ENCODE measurements around the gene ABHD1. TPM values are rescaled to one million over a fixed set of nuclear protein-coding genes. Genes with fewer than 3 reads are reported as not detected.
A peak's percentile ranks its signal among the peaks of the same experiment; 100 is the strongest.

ABHD1 gene
- total and polyA plus RNA-seq, 2 experiments from 2014 or later = 0.38 to 0.55 TPM

DNA sequence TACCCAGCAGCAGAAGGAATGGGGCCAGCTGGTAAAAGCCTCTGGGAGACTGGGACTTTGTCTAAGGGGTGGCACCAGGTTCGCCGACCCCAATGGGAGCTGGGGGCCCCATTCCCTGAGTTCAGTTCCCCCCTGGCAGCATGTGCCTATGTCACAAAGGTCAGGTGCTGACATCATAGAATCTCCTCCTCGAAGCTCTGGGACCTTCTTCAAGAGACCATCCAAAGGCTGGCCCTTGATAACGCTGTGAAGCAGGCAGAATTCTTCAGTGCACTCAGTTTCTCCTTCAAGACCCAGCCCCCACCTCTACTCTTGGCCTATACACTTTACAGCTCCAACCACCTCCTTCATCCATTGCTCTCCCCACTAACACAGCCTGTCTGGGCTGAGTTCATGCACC, 15.7 kb downstream of the ABHD1 start, which contains the start of gene PRR30:
Gene PRR30 (minus strand): TSS at position 101 of the 400 bp plus-strand sequence. CDS start 1,081 bp downstream, outside the sequence.
- no peak within 1 kb of the TSS for H3K4me3 Mint-ChIP-seq
- ATAC-seq (no peak), DNase-seq (ENCODE audit: low spot score) (no peak)
- Histone ChIP-seq H3K27ac (ENCODE audit: low read depth) (no peak within 1 kb of the TSS), H3K27me3 (ENCODE audit: insufficient read depth) (no peaks in the 10 kb centered on the region), H3K4me1 (ENCODE audit: insufficient read depth) (no peaks in the 10 kb centered on the region), H3K79me2 (replicated peaks; ENCODE audit: insufficient read depth) (no peaks in the 10 kb centered on the region), H3F3A (replicated peaks; ENCODE audit: low read depth) (no peaks in the 10 kb centered on the region; the same call in 1 of the 2 replicates), H3K4me3 (no peak within 1 kb of the TSS), H2AFZ (peak within 1 kb of the TSS; percentile 56; the same call in 1 of the 2 replicates), H4K20me1 (replicated peaks; ENCODE audit: insufficient read depth) (no peaks in the 10 kb centered on the region), H3K9me2 (ENCODE audit: insufficient read depth) (no peaks in the 10 kb centered on the region), H3K36me3 (ENCODE audit: insufficient read depth) (no peaks in the 10 kb centered on the region), H3K4me2 (no peak within 1 kb of the TSS)
- H3K27ac Mint-ChIP-seq = no peak within 1 kb of the TSS
- TF ChIP-seq ZNF114 (CRISPR knock-in tag; IDR thresholded peaks at IDR 0.05) = no peak
- no peak for TF ChIP-seq STAT1 (IDR thresholded peaks at IDR 0.05; ENCODE audit: unreplicated experiment)
- no peaks in the 10 kb centered on the region for H3K4me1 Mint-ChIP-seq
- peaks cover 8% of the 10 kb centered on the region for H3K27me3 Mint-ChIP-seq (ENCODE audit: insufficient read depth, low read depth, poor library complexity)
- H3K36me3 Mint-ChIP-seq (ENCODE audit: low read depth) = no peaks in the 10 kb centered on the region
- H3K9me3 Mint-ChIP-seq = no peaks in the 10 kb centered on the region

DNA sequence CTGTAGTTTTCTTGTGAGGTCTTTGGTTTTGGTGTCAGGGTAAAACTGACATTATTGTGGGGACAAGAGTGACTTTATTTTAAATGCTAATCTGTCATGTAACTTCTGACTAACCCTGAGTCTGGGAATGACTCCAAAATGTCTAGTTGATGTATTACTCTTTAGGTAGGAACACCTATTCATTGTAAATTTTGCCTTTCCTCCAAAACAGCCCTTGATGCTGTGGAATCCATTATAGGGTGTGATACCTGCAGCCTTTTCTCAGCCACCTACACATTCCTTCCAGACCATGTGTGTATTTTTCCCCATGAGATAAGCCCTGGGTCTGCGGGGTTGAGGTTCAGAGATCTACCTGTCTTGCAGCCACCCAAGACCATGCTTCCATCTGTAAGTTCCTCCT, 19.7 kb downstream of the ABHD1 start:
- no peak overlapping the region for H3K4me3 Mint-ChIP-seq
- Histone ChIP-seq H3K9me2 (ENCODE audit: insufficient read depth) (no peaks in the 10 kb centered on the region), H3K27ac (ENCODE audit: low read depth) (no peak overlapping the region), H4K20me1 (replicated peaks; ENCODE audit: insufficient read depth) (no peaks in the 10 kb centered on the region), H3F3A (replicated peaks; ENCODE audit: low read depth) (no peaks in the 10 kb centered on the region), H2AFZ (no peak overlapping the region), H3K27me3 (ENCODE audit: insufficient read depth) (no peaks in the 10 kb centered on the region), H3K36me3 (ENCODE audit: insufficient read depth) (no peaks in the 10 kb centered on the region), H3K4me3 (no peak overlapping the region), H3K79me2 (replicated peaks; ENCODE audit: insufficient read depth) (no peaks in the 10 kb centered on the region), H3K4me1 (ENCODE audit: insufficient read depth) (no peaks in the 10 kb centered on the region), H3K4me2 (no peak overlapping the region)
- H3K4me1 Mint-ChIP-seq = no peaks in the 10 kb centered on the region
- TF ChIP-seq POLR2AphosphoS5 (IDR thresholded peaks at IDR 0.05; ENCODE audit: low read depth) = no peak
- TF ChIP-seq CREB1 (CRISPR knock-in tag; IDR thresholded peaks at IDR 0.05; ENCODE audit: low read depth) = no peak
- H3K36me3 Mint-ChIP-seq (ENCODE audit: low read depth) = no peaks in the 10 kb centered on the region
- ATAC-seq (no peak), DNase-seq (ENCODE audit: low spot score) (no peak)
- no peaks in the 10 kb centered on the region for H3K9me3 Mint-ChIP-seq
- H3K27ac Mint-ChIP-seq = no peak overlapping the region
- peaks cover 7% of the 10 kb centered on the region for H3K27me3 Mint-ChIP-seq (ENCODE audit: insufficient read depth, low read depth, poor library complexity)

GRCh38 chr2:27145682-27146081, 22.1 kb downstream of the ABHD1 start:
- H3K36me3 Mint-ChIP-seq (ENCODE audit: low read depth) = no peaks in the 10 kb centered on the region
- Histone ChIP-seq H3K36me3 (ENCODE audit: insufficient read depth) (no peaks in the 10 kb centered on the region), H3K9me2 (ENCODE audit: insufficient read depth) (no peaks in the 10 kb centered on the region), H3K4me2 (no peak overlapping the region), H3K4me1 (ENCODE audit: insufficient read depth) (no peaks in the 10 kb centered on the region), H4K20me1 (replicated peaks; ENCODE audit: insufficient read depth) (no peaks in the 10 kb centered on the region), H3K27ac (ENCODE audit: low read depth) (no peak overlapping the region), H3K4me3 (no peak overlapping the region), H3F3A (replicated peaks; ENCODE audit: low read depth) (no peaks in the 10 kb centered on the region), H3K27me3 (ENCODE audit: insufficient read depth) (no peaks in the 10 kb centered on the region), H3K79me2 (replicated peaks; ENCODE audit: insufficient read depth) (no peaks in the 10 kb centered on the region), H2AFZ (no peak overlapping the region)
- no peak overlapping the region for H3K4me3 Mint-ChIP-seq
- ATAC-seq (no peak), DNase-seq (ENCODE audit: low spot score) (no peak)
- no peaks in the 10 kb centered on the region for H3K4me1 Mint-ChIP-seq
- H3K9me3 Mint-ChIP-seq = no peaks in the 10 kb centered on the region
- H3K27me3 Mint-ChIP-seq (ENCODE audit: insufficient read depth, low read depth, poor library complexity) = peaks cover 5% of the 10 kb centered on the region
- no peak overlapping the region for H3K27ac Mint-ChIP-seq
- TF ChIP-seq, protein P1, sequence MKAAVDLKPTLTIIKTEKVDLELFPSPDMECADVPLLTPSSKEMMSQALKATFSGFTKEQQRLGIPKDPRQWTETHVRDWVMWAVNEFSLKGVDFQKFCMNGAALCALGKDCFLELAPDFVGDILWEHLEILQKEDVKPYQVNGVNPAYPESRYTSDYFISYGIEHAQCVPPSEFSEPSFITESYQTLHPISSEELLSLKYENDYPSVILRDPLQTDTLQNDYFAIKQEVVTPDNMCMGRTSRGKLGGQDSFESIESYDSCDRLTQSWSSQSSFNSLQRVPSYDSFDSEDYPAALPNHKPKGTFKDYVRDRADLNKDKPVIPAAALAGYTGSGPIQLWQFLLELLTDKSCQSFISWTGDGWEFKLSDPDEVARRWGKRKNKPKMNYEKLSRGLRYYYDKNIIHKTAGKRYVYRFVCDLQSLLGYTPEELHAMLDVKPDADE (IDR thresholded peaks at IDR 0.05) = no peak
- no peak for TF ChIP-seq EZH2phosphoT487 (IDR thresholded peaks at IDR 0.05; ENCODE audit: unreplicated experiment)
- TF ChIP-seq CREB1 (CRISPR knock-in tag; IDR thresholded peaks at IDR 0.05; ENCODE audit: low read depth) = no peak
- no peak for TF ChIP-seq ZNF462 (CRISPR knock-in tag; IDR thresholded peaks at IDR 0.05)
- no peak for TF ChIP-seq NANOG (IDR thresholded peaks at IDR 0.05; ENCODE audit: borderline replicate concordance)
- no peak for TF ChIP-seq JUNB (IDR thresholded peaks at IDR 0.05; ENCODE audit: unreplicated experiment)
- no peak for TF ChIP-seq EZH2 (IDR thresholded peaks at IDR 0.05; ENCODE audit: low read depth, unreplicated experiment)

Data from GM23338 (cell line).